SK-N-SH (cell line): Measurements from ENCODE around the gene ABR. TPM values are rescaled to one million over a fixed set of nuclear protein-coding genes. Genes with fewer than 3 reads are reported as not detected.

Experiments used
- CTCF ChIA-PET: fragments of 300-600, 350-600 bp; formaldehyde crosslinking; extraction: SDS; loops from one replicate; lab custom pipeline; 2021; lab: Yijun Ruan, JAX
- POLR2A ChIA-PET: fragments of 350-600 bp; sonication (Branson Sonifier 250); formaldehyde crosslinking; extraction: SDS; loops from one replicate; lab custom pipeline; 2020; ENCODE audit warnings: antibody characterized with exemption, inconsistent platforms; lab: Yijun Ruan, JAX
- DNase-seq: peaks from one replicate; pipeline ENCODE4 v3.0.0; 2012
- H2AFZ ChIP-seq: fragments of 200-600 bp; sonication (generic); 2 replicates; pipeline ENCODE4 v1.8.1; 2016; ENCODE audit warnings: antibody characterized with exemption, mild to moderate bottlenecking, low read depth
- H3F3A ChIP-seq: fragments of 200-600 bp; sonication (generic); replicated peaks from 2 replicates; pipeline ENCODE3; 2016; ENCODE audit warnings: antibody characterized with exemption, mild to moderate bottlenecking; ENCODE audit not compliant: insufficient read depth
- H3K27ac ChIP-seq, 2 experiments: fragments of 200-500 bp in 1 of 2; fragments of 200-600 bp in 1 of 2; sonication (Bioruptor generic) in 1 of 2; sonication (generic), shearing (Covaris generic) in 1 of 2; 2 replicates each; pipeline versions ENCODE4 v1.5.1 to v1.6.1; 2014 to 2016; ENCODE audit warnings: low read depth in 2 of 2, inconsistent platforms in 1 of 2, low read length in 1 of 2, mild to moderate bottlenecking in 1 of 2, mixed read lengths in 1 of 2
- H3K27me3 ChIP-seq: fragments of 200-600 bp; sonication (generic), shearing (Covaris generic); 2 replicates; pipeline ENCODE4 v1.6.1; 2016; ENCODE audit warnings: mixed run types; ENCODE audit not compliant: insufficient read depth
- H3K36me3 ChIP-seq, 2 experiments: fragments of 200-500 bp in 1 of 2; fragments of 200-600 bp in 1 of 2; sonication (Bioruptor generic) in 1 of 2; sonication (generic) in 1 of 2; replicated peaks in 1 of 2; 2 replicates each; pipeline versions ENCODE3 to v1.5.1; 2014 to 2016; ENCODE audit warnings: low read length in 1 of 2, mild to moderate bottlenecking in 1 of 2; ENCODE audit not compliant: insufficient read depth in 2 of 2, control insufficient read depth in 1 of 2
- H3K4me1 ChIP-seq, 2 experiments: fragments of 200-500 bp in 1 of 2; fragments of 200-600 bp in 1 of 2; sonication (Bioruptor generic) in 1 of 2; sonication (generic), shearing (Covaris generic) in 1 of 2; 2 replicates each; pipeline versions ENCODE4 v1.5.1 to v1.6.1; 2014 to 2016; ENCODE audit warnings: low read depth in 1 of 2, low read length in 1 of 2, mixed run types in 1 of 2; ENCODE audit not compliant: insufficient read depth in 2 of 2, control insufficient read depth in 1 of 2
- H3K4me2 ChIP-seq: fragments of 200-600 bp; sonication (generic), shearing (Covaris generic); 2 replicates; pipeline ENCODE4 v1.6.1; 2017; ENCODE audit warnings: mixed run types
- H3K4me3 ChIP-seq, 2 experiments: fragments of 200-500 bp in 1 of 2; fragments of 200-600 bp in 1 of 2; sonication (Bioruptor generic) in 1 of 2; sonication (generic), shearing (Covaris generic) in 1 of 2; 2 replicates each; pipeline versions ENCODE4 v1.5.1 to v1.8.1; 2014 to 2016; ENCODE audit warnings: low read depth in 2 of 2, inconsistent platforms in 1 of 2, low read length in 1 of 2, mild to moderate bottlenecking in 1 of 2, mixed read lengths in 1 of 2, moderate library complexity in 1 of 2
- H3K79me2 ChIP-seq: fragments of 200-600 bp; sonication (generic); 2 replicates; pipeline ENCODE4 v1.8.1; 2017; ENCODE audit warnings: mild to moderate bottlenecking; ENCODE audit not compliant: insufficient read depth
- H3K9ac ChIP-seq: fragments of 200-600 bp; sonication (generic); 2 replicates; pipeline ENCODE4 v1.6.1; 2017; ENCODE audit warnings: mixed run types
- H3K9me2 ChIP-seq: fragments of 200-600 bp; sonication (generic); 2 replicates; pipeline ENCODE4 v1.6.1; 2017; ENCODE audit warnings: mixed run types
- H3K9me3 ChIP-seq: fragments of 200-600 bp; sonication (generic); 2 replicates; pipeline ENCODE4 v1.6.1; 2017; ENCODE audit warnings: mixed run types, mild to moderate bottlenecking, moderate library complexity
- H4K20me1 ChIP-seq: fragments of 200-600 bp; sonication (generic); 2 replicates; pipeline ENCODE4 v1.6.1; 2017; ENCODE audit warnings: mild to moderate bottlenecking, mixed run types; ENCODE audit not compliant: insufficient read depth
- CTCF ChIP-seq: fragments of 200-600 bp; sonication (generic); IDR thresholded peaks from 2 replicates; pipeline ENCODE4 v1.6.1; 2017; ENCODE audit warnings: antibody characterized with exemption, mild to moderate bottlenecking, moderate library complexity
- EP300 ChIP-seq, 2 experiments: IDR thresholded peaks; 2 replicates each; pipeline versions ENCODE4 v1.4.0 to v1.6.1; 2012; ENCODE audit warnings: borderline replicate concordance in 1 of 2, low read depth in 1 of 2, low read length in 1 of 2
- EZH2phosphoT487 ChIP-seq: fragments of 200-600 bp; sonication (generic); IDR thresholded peaks from 2 replicates; pipeline ENCODE4 v1.6.1; 2017; ENCODE audit warnings: low read depth, mixed run types, mild to moderate bottlenecking, antibody characterized with exemption, moderate library complexity, borderline replicate concordance
- IRF3 ChIP-seq: fragments of 150-350 bp; IDR thresholded peaks from 2 replicates; pipeline ENCODE4 v1.6.1; 2016; ENCODE audit warnings: mild to moderate bottlenecking, low read depth, low read length
- JUND ChIP-seq: IDR thresholded peaks from 2 replicates; pipeline ENCODE4 v1.4.0; 2012
- MAX ChIP-seq: IDR thresholded peaks from 2 replicates; pipeline ENCODE4 v1.4.0; 2012; ENCODE audit warnings: low read depth
- PBX3 ChIP-seq: IDR thresholded peaks from 2 replicates; pipeline ENCODE4; 2012
- RCOR1 ChIP-seq: fragments of 150-350 bp; IDR thresholded peaks from 2 replicates; pipeline ENCODE4 v1.6.1; 2017; ENCODE audit warnings: antibody characterized with exemption, low read length
- REST ChIP-seq: IDR thresholded peaks from 2 replicates; pipeline ENCODE4 v1.6.1; 2012; ENCODE audit warnings: mild to moderate bottlenecking, low read depth, low read length, moderate library complexity
- SIN3A ChIP-seq: IDR thresholded peaks from 2 replicates; pipeline ENCODE4 v1.6.1; 2012; ENCODE audit warnings: low read depth, mild to moderate bottlenecking, low read length, moderate library complexity, borderline replicate concordance
- TCF12 ChIP-seq: IDR thresholded peaks from 2 replicates; pipeline ENCODE4 v1.4.0; 2012
- TEAD4 ChIP-seq: IDR thresholded peaks from 2 replicates; pipeline ENCODE4 v1.4.0; 2012; ENCODE audit warnings: mild to moderate bottlenecking, borderline replicate concordance; ENCODE audit not compliant: insufficient read depth
- YY1 ChIP-seq: IDR thresholded peaks from 2 replicates; pipeline ENCODE4 v1.4.0; 2012; ENCODE audit warnings: low read depth, mild to moderate bottlenecking
- WGBS: methylation state at CpG from one replicate; pipeline ENCODE4 v1.1.6; 2017; ENCODE audit warnings: low lambda C conversion rate; 5-methylcytosine and 5-hydroxymethylcytosine counted together
- polyA plus RNA-seq, 3 experiments: library from polyadenylated mRNA; depleted of rRNA; stranded (reverse); fragments of >200 nt; gene quantifications; 2 replicates each; pipeline ENCODE4 v1.2.3, GENCODE V29; 2012

Gene ABR
- polyA plus RNA-seq, 1 of the 3 experiments (the other 2 are of a cell fraction) = 117 TPM

GRCh38 chr17:1110541-1110861, 69.3 kb downstream of the ABR start:
- H3K27ac ChIP-seq = peak overlapping the region; percentile 82 to 98
- H3K9ac ChIP-seq = peak overlapping the region; percentile 74
- TF ChIP-seq PBX3 = no peak
- peaks cover 31% of the 10 kb centered on the region for H3F3A ChIP-seq
- no peaks in the 10 kb centered on the region for H3K9me2 ChIP-seq
- H3K4me1 ChIP-seq = peaks cover 41 to 45% of the 10 kb centered on the region in 2 experiments; a peak in 3 of 4 replicates
- ChIA-PET CTCF (interaction anchor here (0.8 to 5.5 kb wide), 8 partner anchors 13 to 249 kb away, joined by 3 to 49 read pairs (median 4); partner anchors contain the start of gene TIMM22), POLR2A (interaction anchor here (0.6 to 1.0 kb wide), 2 partner anchors 90 to 155 kb away, joined by 3 read pairs; no protein-coding TSS in a partner anchor)
- H2AFZ ChIP-seq = no peak overlapping the region
- H4K20me1 ChIP-seq = no peaks in the 10 kb centered on the region
- H3K79me2 ChIP-seq = peaks cover 42% of the 10 kb centered on the region
- no peak for DNase-seq
- 67% methylated on average over 1 of the region's 3 CpGs for WGBS
- H3K4me3 ChIP-seq = no peak overlapping the region; a peak in 1 of 4 replicates
- H3K27me3 ChIP-seq = no peaks in the 10 kb centered on the region
- no peaks in the 10 kb centered on the region for H3K9me3 ChIP-seq
- no peaks in the 10 kb centered on the region for H3K36me3 ChIP-seq
- peak overlapping the region; percentile 95 for H3K4me2 ChIP-seq

- Histone ChIP-seq H2AFZ (no peak overlapping the region), H3F3A (peaks cover 26% of the 10 kb centered on the region), H3K4me3 (peak overlapping the region; percentile 64 to 74), H3K36me3 (no peaks in the 10 kb centered on the region), H3K4me1 (peaks cover 36 to 39% of the 10 kb centered on the region in 2 experiments; a peak in 3 of 4 replicates), H3K27ac (peak overlapping the region; percentile 82 to 98), H3K27me3 (no peaks in the 10 kb centered on the region), H3K79me2 (peaks cover 47% of the 10 kb centered on the region), H3K9ac (peak overlapping the region; percentile 74), H4K20me1 (no peaks in the 10 kb centered on the region), H3K9me2 (no peaks in the 10 kb centered on the region), H3K9me3 (no peaks in the 10 kb centered on the region), H3K4me2 (peak overlapping the region; percentile 95)
- DNase-seq = peak; percentile 53
- 40% methylated on average over 14 of the region's 34 CpGs for WGBS
- ChIA-PET POLR2A (interaction anchor here (0.6 to 1.0 kb wide), 2 partner anchors 91 to 156 kb away, joined by 3 read pairs; no protein-coding TSS in a partner anchor), CTCF (interaction anchor here (0.8 to 5.5 kb wide), 7 partner anchors 13 to 248 kb away, joined by 3 to 49 read pairs (median 4); partner anchors contain the start of gene TIMM22)
- TF ChIP-seq EP300 (IDR thresholded peaks at IDR 0.05; ENCODE audit: borderline replicate concordance in 1 of 2, low read depth in 1 of 2, low read length in 1 of 2) = no peak
- TF ChIP-seq PBX3 = no peak
- TF ChIP-seq TCF12 = no peak
- TF ChIP-seq EZH2phosphoT487 = no peak
- TF ChIP-seq MAX = no peak
- no peak for TF ChIP-seq RCOR1
- TF ChIP-seq YY1 = no peak
- no peak for TF ChIP-seq REST
- no peak for TF ChIP-seq SIN3A
- TF ChIP-seq TEAD4 = no peak
- no peak for TF ChIP-seq JUND
- TF ChIP-seq IRF3 = no peak
- TF ChIP-seq CTCF = no peak
Observed at GRCh38 chr17:1109606-1110540, 69.9 kb downstream of the ABR start.
